ENCODE data around the gene SLC5A5. TPM values are rescaled to one million over a fixed set of nuclear protein-coding genes. Genes with fewer than 3 reads are reported as not detected.
A peak's percentile ranks its signal among the peaks of the same experiment; 100 is the strongest.

SLC5A5 gene
- total RNA-seq, 1 donor from 2014 or later = not detected

- peaks cover 2% of the 10 kb centered on the region for H3K36me3 Mint-ChIP-seq
- peaks cover 2% of the 10 kb centered on the region for H3K27me3 Mint-ChIP-seq (ENCODE audit: low read depth)
- peak overlapping the region; percentile 90 for H3K27ac Mint-ChIP-seq
- no peak for TF ChIP-seq CTCF (IDR thresholded peaks at IDR 0.05; ENCODE audit: unreplicated experiment)
- no peak for DNase-seq (ENCODE audit: low spot score in 2 of 2, unreplicated experiment in 2 of 2)
- H3K4me3 Mint-ChIP-seq = peak overlapping the region; percentile 91
- H3K9me3 Mint-ChIP-seq = peaks cover 3% of the 10 kb centered on the region
- peaks cover 15% of the 10 kb centered on the region for H3K4me1 Mint-ChIP-seq
These were observed 59.9 kb downstream of the SLC5A5 start for GRCh38 chr19:17931532-17932191.

DNA sequence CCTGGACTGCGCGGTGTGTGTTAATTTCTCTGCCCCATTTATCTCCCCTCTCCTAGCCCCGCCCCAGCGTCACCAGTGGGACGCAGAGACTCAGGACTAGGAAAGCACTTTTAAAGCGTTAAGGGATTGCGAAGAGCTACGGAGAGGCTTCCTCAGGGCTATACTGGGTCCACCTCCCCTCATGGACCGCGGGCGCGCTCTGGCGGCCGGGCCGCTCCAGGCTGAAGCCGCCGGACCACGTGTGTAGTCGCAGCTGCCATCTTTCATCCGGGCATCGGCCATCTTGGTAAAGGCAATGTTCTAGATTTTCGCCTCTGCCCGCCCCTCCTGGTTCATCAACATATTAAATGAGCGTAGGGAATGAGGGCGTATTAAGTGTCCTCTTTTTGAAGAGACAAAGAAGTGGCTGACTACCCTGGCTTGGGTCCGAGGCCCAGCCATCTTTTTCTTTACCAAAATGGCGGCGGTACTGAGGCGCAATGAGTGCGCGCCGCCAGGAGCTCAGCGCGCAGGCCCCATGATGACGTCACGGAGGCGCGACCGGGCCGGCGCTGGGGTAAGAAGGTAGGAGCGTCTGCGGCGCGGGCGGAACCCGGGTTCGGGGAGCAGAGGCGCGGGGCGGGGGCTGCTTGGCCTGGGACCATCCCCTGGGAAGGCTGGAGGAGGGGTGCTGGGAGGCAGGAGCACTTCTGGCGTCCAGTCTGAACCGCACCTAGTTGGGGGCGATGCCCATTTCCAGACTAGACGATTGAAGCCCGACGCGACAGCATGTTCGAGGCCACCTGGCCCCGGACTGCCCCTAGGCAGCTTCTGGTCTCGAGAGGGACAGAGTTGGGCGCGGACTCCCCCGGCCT, 61.0 kb downstream of the SLC5A5 start, which contains the start of gene CCDC124:
TSS of gene CCDC124 (plus strand) at position 531 of the 854 bp plus-strand sequence. CDS start 3,406 bp downstream, outside the sequence.
- Mint-ChIP-seq H3K9me3 (no peaks in the 10 kb centered on the region), H3K36me3 (peaks cover 2% of the 10 kb centered on the region), H3K27me3 (ENCODE audit: low read depth) (no peaks in the 10 kb centered on the region), H3K4me3 (peak within 1 kb of the TSS; percentile 91), H3K4me1 (peaks cover 15% of the 10 kb centered on the region), H3K27ac (peak within 1 kb of the TSS; percentile 97)
- peak; percentile 83 to 90 for DNase-seq (ENCODE audit: low spot score in 2 of 2, unreplicated experiment in 2 of 2)
- TF ChIP-seq CTCF (IDR thresholded peaks at IDR 0.05; ENCODE audit: unreplicated experiment) = peak; percentile 54

DNA sequence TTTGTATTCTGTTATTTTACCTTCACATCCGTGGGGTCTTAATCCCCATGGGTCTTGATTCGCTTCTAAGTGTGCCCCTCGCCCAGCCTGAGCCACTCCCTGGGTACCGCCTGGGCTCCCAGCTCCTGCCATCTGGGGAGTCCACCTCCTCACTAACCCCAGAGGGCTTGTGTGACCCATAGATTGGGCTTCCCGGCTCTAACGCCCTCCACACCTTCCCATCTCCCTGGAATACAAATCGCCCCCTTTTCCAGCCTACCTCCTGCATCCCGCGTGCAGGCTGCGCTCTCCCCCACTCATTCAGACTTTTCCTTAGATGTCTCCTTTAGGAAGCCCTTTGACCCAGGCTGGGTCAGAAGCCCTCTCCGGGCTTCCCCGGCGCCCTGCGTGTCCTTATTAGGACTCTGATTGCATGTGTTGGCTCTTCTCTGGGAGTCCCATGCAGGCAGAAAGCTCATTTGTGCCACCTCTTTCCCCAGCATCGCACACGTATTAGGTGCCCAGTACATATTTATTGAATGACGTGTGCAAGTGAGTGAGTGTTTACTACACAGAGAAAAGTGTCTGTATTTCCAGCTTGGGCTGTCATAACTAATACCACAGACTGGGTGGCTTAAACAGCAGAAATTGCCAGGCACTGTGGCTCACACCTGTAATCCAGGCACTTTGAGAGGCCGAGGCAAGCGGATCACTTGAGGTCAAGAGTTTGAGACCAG, 61.8 kb downstream of the SLC5A5 start:
- H3K27ac Mint-ChIP-seq = peak overlapping the region; percentile 97
- H3K9me3 Mint-ChIP-seq = no peaks in the 10 kb centered on the region
- peaks cover 15% of the 10 kb centered on the region for H3K4me1 Mint-ChIP-seq
- DNase-seq (ENCODE audit: low spot score in 2 of 2, unreplicated experiment in 2 of 2) = no peak
- TF ChIP-seq CTCF (IDR thresholded peaks at IDR 0.05; ENCODE audit: unreplicated experiment) = no peak
- no peaks in the 10 kb centered on the region for H3K27me3 Mint-ChIP-seq (ENCODE audit: low read depth)
- H3K36me3 Mint-ChIP-seq = peaks cover 2% of the 10 kb centered on the region
- H3K4me3 Mint-ChIP-seq = peak overlapping the region; percentile 91

GRCh38 chr19:17936379-17936778, 64.6 kb downstream of the SLC5A5 start:
- Mint-ChIP-seq H3K36me3 (peaks cover 2% of the 10 kb centered on the region), H3K4me1 (peaks cover 14% of the 10 kb centered on the region), H3K27ac (no peak overlapping the region), H3K9me3 (no peaks in the 10 kb centered on the region), H3K4me3 (no peak overlapping the region), H3K27me3 (ENCODE audit: low read depth) (no peaks in the 10 kb centered on the region)
- no peak for TF ChIP-seq CTCF (IDR thresholded peaks at IDR 0.05; ENCODE audit: unreplicated experiment)
- DNase-seq (ENCODE audit: low spot score in 2 of 2, unreplicated experiment in 2 of 2) = no peak

- Mint-ChIP-seq H3K36me3 (peaks cover 2% of the 10 kb centered on the region), H3K27me3 (ENCODE audit: low read depth) (no peaks in the 10 kb centered on the region), H3K9me3 (no peaks in the 10 kb centered on the region), H3K4me3 (no peak overlapping the region), H3K4me1 (peaks cover 7% of the 10 kb centered on the region), H3K27ac (no peak overlapping the region)
- no peak for DNase-seq (ENCODE audit: low spot score in 2 of 2, unreplicated experiment in 2 of 2)
- TF ChIP-seq CTCF (IDR thresholded peaks at IDR 0.05; ENCODE audit: unreplicated experiment) = no peak
These were observed 65.7 kb downstream of the SLC5A5 start for GRCh38 chr19:17937371-17937900.
